GM19328 (cell line): ENCODE data around the gene SHISAL1.

Experiments
- ATAC-seq: cut with Tn5 transposase; IDR thresholded peaks from one replicate; pipeline ENCODE4 v1.9.1; 2021; ENCODE audit warnings: mild to moderate bottlenecking, moderate library complexity; ENCODE audit not compliant: unreplicated experiment

SHISAL1 gene

GRCh38 chr22:44213489-44214043 is 99.2 kb downstream of the SHISAL1 start:
- no peak for ATAC-seq

- ATAC-seq, result no peak
Measured at GRCh38 chr22:44212936-44213335, 99.8 kb downstream of the SHISAL1 start.

- no peak for ATAC-seq
Measured at GRCh38 chr22:44211946-44212930, 100.5 kb downstream of the SHISAL1 start.

DNA sequence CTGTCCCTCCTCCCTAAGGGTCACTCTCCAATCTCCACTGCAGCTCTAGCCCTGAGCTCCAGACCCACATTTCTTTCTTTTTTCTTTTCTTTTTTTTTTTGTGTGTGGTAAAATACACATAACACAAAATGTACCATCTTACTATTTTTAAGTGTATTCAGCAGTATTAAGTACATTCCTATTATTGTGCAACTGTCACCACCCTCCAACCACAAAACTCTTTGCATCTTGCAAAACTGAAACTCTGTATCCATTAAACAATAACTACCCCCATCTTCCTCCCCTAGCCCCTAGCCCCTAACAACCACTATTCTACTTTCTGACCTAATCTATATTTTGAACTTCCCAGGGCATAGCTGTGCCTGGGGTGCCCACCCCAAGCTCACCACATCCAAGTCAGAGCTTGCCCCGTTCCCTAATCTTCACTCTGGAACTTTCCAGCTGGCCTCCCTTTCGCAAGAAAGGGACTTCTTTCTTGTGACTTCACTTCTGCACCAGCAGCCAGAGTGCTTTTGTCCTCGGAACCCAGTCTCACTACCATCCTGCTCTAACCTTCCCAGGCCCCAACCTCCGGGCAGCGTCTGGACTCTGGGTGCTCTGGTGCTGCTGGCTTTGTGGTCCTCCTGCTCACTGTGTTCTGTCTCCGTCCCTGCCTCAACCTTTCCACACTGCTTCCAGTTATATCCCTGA is 101.3 kb downstream of the SHISAL1 start:
- ATAC-seq, result no peak

- no peak for ATAC-seq
Measured at GRCh38 chr22:44210722-44211121, 102.0 kb downstream of the SHISAL1 start.

GRCh38 chr22:44209343-44209742 is 103.4 kb downstream of the SHISAL1 start:
- ATAC-seq, result no peak

DNA sequence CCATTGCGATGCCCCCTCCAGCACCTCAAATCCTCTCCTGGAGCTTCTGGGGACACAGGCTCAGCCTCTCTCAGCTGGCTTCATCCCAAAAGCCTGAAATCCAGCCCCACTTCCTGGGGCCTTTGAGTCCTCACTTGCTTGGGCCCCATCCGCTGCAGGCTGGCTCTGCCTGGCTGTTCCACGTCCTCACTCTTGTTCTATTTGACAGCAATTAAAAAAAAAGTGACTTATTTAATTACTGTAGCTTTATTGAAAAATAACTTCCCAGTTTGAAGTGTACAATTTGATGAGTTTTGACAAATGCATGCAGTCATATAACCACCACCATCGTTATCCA is 104.8 kb downstream of the SHISAL1 start:
- no peak for ATAC-seq

DNA sequence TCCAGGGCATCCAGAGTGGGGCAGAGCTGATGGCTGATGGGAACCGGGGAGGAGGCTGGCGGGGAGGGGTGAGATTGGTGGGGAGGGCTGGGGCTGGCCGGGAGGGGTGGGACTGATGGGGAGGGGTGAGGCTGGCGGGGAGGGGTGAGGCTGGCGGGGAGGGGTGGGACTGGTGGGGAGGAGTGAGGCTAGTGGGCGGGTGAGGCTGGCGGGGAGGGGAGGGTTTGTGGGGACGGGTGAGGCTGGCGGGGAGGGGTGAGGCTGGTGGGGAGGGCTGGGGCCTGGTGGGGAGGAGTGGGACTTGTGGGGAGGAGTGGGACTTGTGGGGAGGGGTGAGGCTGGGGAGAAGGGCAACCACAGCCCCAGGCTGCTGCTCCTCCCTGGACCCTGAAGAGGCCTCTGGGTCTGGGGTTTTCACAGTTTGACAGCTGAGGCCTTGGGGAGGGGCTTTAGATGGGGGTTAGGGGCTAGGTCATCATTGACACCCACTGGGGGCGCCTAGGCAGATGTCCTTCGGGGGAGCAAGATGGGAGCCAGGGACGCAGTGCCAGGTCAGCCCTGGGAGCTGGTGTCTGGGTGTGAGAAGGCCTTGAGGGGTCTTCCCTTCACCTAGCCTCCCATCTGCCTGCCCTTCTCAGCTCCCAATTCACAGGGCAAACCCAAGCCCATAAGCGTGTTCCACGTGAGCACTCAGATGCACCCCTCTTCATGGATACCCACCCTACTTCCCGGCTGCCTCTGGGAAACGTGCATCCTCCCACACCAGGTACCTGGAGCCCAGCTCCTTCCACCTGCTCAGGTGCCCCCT is 105.4 kb downstream of the SHISAL1 start:
- ATAC-seq, result no peak

DNA sequence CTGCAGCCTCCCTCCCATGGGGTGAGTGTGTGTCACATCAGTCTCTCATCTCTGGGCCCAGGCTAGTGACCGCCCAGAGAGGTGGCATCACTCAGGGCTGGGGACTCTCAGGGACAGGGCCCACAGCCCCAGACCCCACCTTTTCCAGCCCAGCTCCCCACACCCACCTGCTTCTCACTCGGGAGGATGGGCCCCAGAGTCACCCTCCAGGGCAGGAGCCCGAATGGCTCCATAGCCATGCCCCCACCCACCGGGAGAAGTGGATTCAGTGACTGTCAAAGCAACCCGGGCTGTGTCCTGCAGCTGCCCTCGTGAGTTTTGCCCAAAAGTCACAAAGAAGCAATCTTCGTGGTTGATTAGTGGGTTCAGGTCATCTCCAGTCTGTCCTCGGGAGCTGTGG is 106.1 kb downstream of the SHISAL1 start:
- no peak for ATAC-seq

DNA sequence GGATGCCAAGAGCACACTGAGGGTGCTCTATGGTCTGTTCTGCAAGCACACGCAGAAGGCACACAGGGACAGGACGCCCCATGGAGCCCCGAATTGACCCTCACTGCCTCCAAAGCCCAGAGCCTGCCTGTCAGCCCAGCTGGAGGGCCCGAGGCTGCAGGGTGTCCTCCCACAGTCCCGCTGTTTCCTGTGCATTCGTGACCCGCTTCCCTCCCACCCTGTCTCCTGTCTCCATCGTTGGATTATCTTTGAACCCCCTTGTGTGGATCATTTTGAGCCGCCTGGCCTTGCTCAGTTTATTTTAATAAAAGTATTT is 106.5 kb downstream of the SHISAL1 start:
- ATAC-seq, result no peak

DNA sequence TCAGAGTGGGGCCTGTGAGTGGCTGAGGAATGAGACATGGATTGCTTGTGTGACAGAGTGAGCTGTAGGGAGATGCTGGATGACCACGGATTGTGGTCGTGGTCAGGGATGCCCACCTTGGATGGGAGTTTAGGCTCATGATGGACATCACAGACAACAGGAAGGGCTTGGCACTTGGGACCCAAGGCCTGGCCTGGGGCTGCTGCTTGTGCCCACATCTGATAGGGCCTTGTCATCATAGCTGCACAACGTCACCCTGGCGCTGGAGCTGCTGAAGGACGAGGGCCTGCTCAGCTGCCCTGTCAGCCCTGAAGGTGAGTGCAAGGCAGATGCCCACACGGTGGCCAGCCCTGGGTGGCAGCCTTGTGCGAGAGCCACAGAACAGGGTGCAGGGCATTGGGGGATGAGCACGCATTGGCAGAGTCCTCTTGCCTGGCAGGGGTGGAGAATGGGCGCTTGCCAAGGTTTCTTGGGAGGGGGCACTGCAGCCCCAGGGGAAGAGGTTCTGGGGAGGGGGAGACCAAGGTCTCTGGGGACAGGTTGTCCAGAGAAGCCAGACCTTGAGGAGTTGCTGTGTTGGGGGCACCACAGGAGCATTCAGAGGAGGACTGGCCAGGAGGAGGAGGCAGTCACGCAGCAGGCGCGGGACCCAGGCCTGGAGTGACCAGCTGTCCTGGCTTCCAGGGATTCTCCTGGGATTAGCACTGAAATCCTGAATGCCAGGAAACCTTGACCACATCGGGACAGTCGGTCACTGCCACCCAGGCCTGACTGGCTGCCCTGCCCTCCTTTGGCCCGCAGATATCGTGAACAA is 107.0 kb downstream of the SHISAL1 start:
- ATAC-seq, result no peak

GRCh38 chr22:44204739-44205515 is 107.8 kb downstream of the SHISAL1 start:
- no peak for ATAC-seq

DNA sequence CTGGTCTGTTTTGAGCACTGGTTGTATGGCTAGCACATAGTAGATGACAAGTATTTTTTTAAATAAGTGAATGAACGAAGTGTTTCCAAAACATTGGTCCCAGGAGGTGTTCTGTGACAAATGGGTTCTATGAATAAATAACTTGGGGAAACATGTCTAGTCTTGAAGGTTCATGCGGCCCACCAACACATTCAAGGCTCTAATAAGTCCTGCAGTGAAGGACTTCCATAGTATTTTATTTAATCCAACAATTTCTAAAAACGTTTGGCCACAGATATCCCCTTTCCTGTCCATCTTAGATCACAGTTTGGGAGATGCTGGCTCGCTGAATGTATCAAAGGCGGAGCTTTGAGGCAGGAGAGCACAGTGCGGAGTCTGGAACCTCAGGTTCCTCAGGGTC is 109.5 kb downstream of the SHISAL1 start:
- ATAC-seq, result no peak

- no peak for ATAC-seq
Measured at GRCh38 chr22:44202261-44202789, 110.4 kb downstream of the SHISAL1 start.

DNA sequence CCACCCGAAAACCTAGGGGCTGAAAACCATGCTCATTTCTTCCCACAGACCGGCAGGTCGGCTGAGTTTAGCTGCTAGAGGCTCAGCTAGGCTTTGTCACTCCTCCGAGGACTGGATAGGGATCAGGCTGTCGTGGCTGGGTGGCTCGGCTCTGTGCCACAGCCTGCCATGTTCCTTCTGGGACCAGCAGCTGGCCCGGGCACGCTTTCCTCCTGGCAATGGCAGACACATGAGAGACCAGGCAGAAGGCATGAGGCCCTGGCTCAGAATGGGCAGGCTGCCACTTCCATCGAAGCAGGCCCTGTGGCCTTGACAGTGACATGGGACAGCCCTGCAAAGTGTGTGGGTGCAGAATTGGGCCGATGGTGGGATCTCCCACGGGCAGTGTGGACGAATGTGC is 111.1 kb downstream of the SHISAL1 start:
- no peak for ATAC-seq

DNA sequence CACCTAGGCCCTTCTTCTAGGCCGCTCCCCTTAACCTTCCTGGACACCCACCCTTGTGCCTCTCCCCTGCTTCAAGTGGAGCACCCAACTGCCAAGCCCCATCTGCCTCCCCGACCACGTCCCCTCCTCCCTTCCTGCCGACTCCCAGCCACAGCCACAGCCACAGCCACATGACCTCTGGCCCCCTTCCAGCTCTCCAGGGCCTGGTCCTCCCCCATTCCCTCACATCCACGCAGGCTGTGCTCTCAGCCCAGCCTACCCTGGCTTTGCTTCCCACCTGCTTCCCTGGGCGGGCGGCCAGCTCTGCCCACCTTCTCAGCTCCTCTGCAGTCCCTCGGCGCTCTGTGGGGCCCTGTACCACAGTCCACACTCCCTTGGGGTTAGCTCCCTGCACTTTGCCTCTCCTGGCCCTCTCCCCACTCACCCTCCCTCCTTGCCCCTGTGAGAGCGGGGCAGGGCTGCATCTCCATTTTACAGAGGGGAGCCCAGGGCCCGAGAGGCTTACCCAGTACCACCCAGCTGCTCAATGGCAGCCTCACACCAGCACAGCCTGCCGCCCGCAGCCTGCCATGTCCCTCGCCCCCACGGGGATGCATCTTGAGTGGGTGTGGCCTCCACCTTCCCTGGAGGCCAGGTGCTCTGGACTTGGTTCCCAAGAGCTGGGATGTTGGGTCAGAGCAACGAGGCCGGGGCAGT is 111.7 kb downstream of the SHISAL1 start:
- ATAC-seq, result no peak

DNA sequence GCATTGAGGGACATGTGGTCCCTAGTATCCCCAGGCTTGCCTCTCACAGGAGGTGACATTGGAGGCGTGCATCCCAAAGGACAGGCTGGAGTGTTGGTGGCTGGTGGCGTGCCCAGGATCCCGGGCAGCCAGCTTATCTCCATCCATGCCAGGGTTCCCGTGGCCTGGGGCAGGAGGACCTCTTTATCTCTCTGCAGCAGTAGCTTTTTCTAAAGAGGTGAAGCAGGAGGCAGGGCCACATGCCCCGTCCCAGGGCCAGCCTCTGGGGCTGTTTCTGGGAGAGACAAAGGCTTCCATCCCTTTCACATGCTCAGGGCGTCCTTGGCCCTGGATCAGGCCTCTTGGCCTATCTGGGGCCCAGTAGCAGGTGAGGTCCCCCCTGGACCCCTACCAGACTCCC is 112.3 kb downstream of the SHISAL1 start:
- no peak for ATAC-seq

DNA sequence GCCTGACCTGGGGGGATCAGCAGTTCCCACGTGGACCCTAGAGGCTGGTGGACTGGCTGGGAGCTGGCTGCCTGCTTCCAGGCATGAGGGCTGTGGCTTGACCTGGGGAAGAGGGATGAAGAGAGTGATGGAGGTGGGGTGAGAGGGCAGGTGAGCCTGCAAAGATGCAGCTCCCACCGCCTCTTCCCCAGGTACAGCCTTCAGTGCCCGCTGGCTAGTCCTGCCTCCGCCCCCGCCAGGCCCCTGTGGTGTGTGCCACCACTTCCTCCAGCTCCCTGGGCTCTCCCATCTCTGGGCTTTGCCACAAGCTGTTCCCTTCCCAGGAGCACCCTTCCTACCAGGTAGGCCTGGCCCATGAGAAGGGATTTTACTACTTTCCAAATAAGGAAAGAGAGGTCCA is 112.9 kb downstream of the SHISAL1 start:
- ATAC-seq, result no peak

DNA sequence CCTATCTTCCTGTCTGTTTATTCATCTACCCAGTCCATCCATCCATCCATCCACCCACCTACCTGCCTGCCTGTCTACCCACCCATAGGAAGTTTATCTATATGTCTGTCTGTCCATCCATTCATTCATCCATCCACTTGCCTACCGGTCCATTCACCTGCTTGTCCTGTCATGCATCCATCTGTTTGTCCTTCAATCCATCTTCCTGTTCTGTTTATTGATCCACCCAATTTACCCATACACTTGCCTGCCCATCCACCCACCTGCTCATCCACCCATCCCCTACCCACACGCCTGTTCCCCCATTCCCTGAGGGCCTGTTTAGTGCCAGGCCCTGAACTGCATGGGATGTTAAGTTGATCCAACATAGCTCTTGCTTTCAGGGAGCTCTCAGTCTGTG is 113.6 kb downstream of the SHISAL1 start:
- no peak for ATAC-seq
